ENCODE measurements around the gene C1QB.

C1QB gene

GRCh38 chr1:22635436-22635835, 17.6 kb upstream of the C1QB start:
- DNase-seq: peak in 1 of 3 experiments; percentile 30

GRCh38 chr1:22636353-22636752, 16.7 kb upstream of the C1QB start, which contains the start of gene C1QA:
Gene C1QA (plus strand): TSS chr1:22636628. CDS start chr1:22637617, 989 bp downstream.
- DNase-seq: no peak

- peak; percentile 55 to 81 (median 57) for DNase-seq
These were observed 16.1 kb upstream of the C1QB start for GRCh38 chr1:22636927-22637326.

- no peak for DNase-seq
These were observed 15.1 kb upstream of the C1QB start for GRCh38 chr1:22637907-22638445.

- no peak for DNase-seq
These were observed 14.4 kb upstream of the C1QB start for GRCh38 chr1:22638476-22639234.

GRCh38 chr1:22639286-22639685, 13.8 kb upstream of the C1QB start:
- no peak for DNase-seq

- no peak for DNase-seq
These were observed 11.8 kb upstream of the C1QB start for GRCh38 chr1:22641247-22641646.

- peak; percentile 43 to 69 (median 64) for DNase-seq
These were observed 11.0 kb upstream of the C1QB start for GRCh38 chr1:22641906-22642636.

- DNase-seq: no peak
These were observed 9.7 kb upstream of the C1QB start, which contains the start of gene C1QC for GRCh38 chr1:22643381-22643780. Gene C1QC (plus strand): TSS chr1:22643633. CDS start chr1:22644024, 391 bp downstream.

GRCh38 chr1:22643928-22644327, 9.1 kb upstream of the C1QB start:
- no peak for DNase-seq

- DNase-seq: no peak
These were observed 7.1 kb upstream of the C1QB start for GRCh38 chr1:22645931-22646330.

GRCh38 chr1:22646384-22646783, 6.7 kb upstream of the C1QB start:
- DNase-seq: no peak

- no peak for DNase-seq
These were observed 2.8 kb upstream of the C1QB start for GRCh38 chr1:22650089-22650693.

GRCh38 chr1:22651941-22652856, 837 bp upstream of the C1QB start:
- peak in 1 of 3 experiments; percentile 45 for DNase-seq

GRCh38 chr1:22654692-22655091, 1.7 kb downstream of the C1QB start:
- peak in 1 of 3 experiments; percentile 10 for DNase-seq

- DNase-seq: no peak
These were observed 5.5 kb downstream of the C1QB start for GRCh38 chr1:22658385-22659163.

- no peak for DNase-seq
These were observed 7.7 kb downstream of the C1QB start for GRCh38 chr1:22660716-22661241.

- no peak for DNase-seq
These were observed 8.8 kb downstream of the C1QB start for GRCh38 chr1:22661880-22662279.

GRCh38 chr1:22662318-22662717, 9.3 kb downstream of the C1QB start:
- peak in 2 of 3 experiments; percentile 12 to 33 for DNase-seq

GRCh38 chr1:22662986-22663408, 10.0 kb downstream of the C1QB start:
- no peak for DNase-seq

GRCh38 chr1:22665752-22666151, 12.7 kb downstream of the C1QB start:
- DNase-seq: peak in 2 of 3 experiments; percentile 19 to 55
